Smooth muscle cell of trachea (primary cell): Measurements from ENCODE around the gene SERPINC1. TPM values are rescaled to one million over a fixed set of nuclear protein-coding genes. Genes with fewer than 3 reads are reported as not detected.

ENCODE experiments used
- total RNA-seq: library from RNA; depleted of rRNA; stranded (reverse); fragments of >200 nt; gene quantifications from 2 replicates; pipeline ENCODE4 v1.2.1, GENCODE V29; 2014

SERPINC1 gene
- total RNA-seq = 0.17 TPM in 1 of 2 replicates, not detected in the other

DNA sequence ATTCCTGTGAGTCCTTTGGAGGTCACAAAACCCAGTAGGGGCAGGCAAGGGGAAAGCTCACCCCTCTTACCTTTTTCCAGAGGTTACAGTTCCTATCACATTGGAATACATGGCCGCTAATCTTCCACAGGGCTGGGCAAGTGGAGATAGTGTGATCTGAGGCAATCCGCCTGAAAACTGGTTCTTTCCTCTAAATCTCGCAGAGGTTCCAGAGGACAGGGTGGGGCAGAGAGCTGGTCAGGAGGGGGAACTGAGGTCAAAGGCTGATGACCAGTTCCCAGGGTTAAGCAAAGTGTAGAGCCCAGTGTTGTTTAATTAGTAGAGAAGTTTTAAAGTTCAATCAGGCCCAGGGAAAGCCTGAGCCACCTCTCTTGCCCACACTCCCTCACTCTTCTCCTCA is at the start of gene SERPINC1:
TSS of gene SERPINC1 (minus strand) at position 179 of the 400 bp plus-strand sequence. CDS start at position 111, 68 bp downstream.

DNA sequence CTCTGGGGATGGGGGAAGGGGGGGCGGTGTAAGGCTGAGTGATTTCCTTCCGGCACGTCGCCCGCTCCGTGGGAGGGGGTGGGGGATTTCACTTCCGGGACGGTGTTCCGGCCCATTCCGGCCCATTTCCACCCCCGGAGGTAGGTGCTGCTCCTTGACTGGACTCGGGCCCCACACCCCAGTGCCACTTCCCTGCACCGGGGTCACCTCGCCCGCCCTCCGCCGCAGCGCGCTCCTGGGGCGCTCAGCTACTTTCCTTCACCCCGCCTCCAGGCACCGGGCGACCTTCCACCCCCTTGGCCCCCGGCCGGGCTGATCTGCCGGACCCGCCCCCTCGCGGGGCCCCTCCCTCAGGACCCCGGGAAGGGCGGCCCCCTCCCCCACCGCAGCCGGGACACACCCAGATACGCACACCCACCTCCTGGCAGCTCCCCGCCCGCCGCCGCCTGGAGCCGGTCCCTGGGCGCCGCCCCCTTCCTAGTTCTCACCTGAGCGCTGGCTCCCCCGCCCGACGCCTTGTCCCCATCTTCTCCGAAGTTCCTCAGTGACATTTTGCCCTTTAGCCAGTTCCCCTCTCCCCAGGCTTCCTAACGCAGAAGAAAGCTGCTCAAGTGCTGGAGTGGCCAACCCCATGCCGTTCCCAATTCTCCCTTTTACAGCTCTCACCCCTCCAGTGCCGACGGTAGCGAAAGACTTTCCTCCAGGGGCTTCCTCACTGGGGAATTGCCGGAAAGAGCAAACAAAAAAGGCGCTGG is 48.7 kb downstream of the SERPINC1 start, which contains the start of gene ZBTB37:
TSS of gene ZBTB37 (plus strand) at position 115 of the 755 bp plus-strand sequence. CDS start 1,846 bp downstream, outside the sequence.

DNA sequence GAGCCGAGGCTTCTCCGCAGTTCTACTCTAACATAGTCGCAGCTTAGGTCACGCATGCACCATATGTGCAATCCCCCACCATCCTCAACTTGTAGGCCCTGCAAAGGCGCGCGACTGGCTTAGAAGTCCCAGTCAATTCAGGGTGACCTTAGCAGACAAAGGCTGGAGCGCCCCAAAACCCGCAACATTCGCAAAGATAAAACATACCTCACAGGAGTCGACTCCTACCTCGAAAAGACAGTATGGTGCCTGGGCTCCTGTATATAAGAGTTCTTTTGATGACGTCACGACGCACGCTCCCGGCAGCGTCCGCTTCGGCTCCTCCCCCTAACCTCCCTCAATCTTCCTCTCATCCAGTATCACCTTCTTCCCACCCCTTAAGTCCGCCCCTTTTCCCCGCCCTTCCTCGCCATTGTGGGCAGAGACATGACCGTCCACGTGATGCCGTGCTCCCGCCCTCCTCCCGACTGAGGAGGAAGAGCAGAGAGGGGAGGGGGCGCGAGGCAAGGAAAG is 49.3 kb downstream of the SERPINC1 start, which contains the start of gene GAS5:
TSS of gene GAS5 (minus strand) at position 237 of the 513 bp plus-strand sequence.

Other genes starting within 250 kb of the SERPINC1 start
- 0.29 and 0.83 TPM in 2 replicates for gene ANKRD45, start 247.5 kb downstream of the SERPINC1 start, total RNA-seq
- gene KLHL20, start 202.3 kb downstream of the SERPINC1 start, total RNA-seq = 41.0 and 52.9 TPM in 2 replicates
- 20.0 and 31.0 TPM in 2 replicates for gene DARS2, start 92.7 kb downstream of the SERPINC1 start, total RNA-seq
- gene CENPL, start 92.4 kb downstream of the SERPINC1 start, total RNA-seq = 7.8 and 25.6 TPM in 2 replicates
- 325 and 387 TPM in 2 replicates for gene GAS5, start 49.3 kb downstream of the SERPINC1 start, total RNA-seq
- gene ZBTB37, start 48.9 kb downstream of the SERPINC1 start, total RNA-seq = 7.6 and 8.6 TPM in 2 replicates
- gene RC3H1, start 105.0 kb upstream of the SERPINC1 start, total RNA-seq = 19.4 and 24.4 TPM in 2 replicates
- 35.4 and 50.0 TPM in 2 replicates for gene RABGAP1L, start 242.2 kb upstream of the SERPINC1 start, total RNA-seq